Upper lobe of right lung (tissue), 1 donor: ENCODE data around the gene NIT1. TPM values are rescaled to one million over a fixed set of nuclear protein-coding genes. Genes with fewer than 3 reads are reported as not detected.

ENCODE experiments used
- ATAC-seq: fragments of 200-7000 bp; cut with Tn5 transposase; one replicate; pipeline ENCODE4 v1.9.1; 2020; ENCODE audit warnings: mild to moderate bottlenecking, moderate library complexity
- DNase-seq: peaks from one replicate; pipeline ENCODE4 v3.0.0-alpha.2; 2020
- H3K27ac ChIP-seq: fragments of 200-600 bp; one replicate; pipeline ENCODE4 v1.8.0; 2022
- H3K27me3 ChIP-seq: fragments of 200-600 bp; one replicate; pipeline ENCODE4 v1.8.0; 2022; ENCODE audit warnings: mild to moderate bottlenecking
- H3K36me3 ChIP-seq: fragments of 200-600 bp; one replicate; pipeline ENCODE4 v1.8.0; 2022
- H3K4me1 ChIP-seq: fragments of 200-600 bp; one replicate; pipeline ENCODE4 v1.8.0; 2022
- H3K4me3 ChIP-seq: fragments of 200-600 bp; one replicate; pipeline ENCODE4 v1.8.0; 2022; ENCODE audit warnings: mild to moderate bottlenecking
- H3K9me3 ChIP-seq: fragments of 200-600 bp; one replicate; pipeline ENCODE4 v1.8.0; 2022
- intact Hi-C: fragments of 100-400 bp; cut with DNase I; formaldehyde crosslinking; loops from one replicate; pipeline ENCODE4 v1.11.0; 2022
- total RNA-seq: library from RNA; stranded (reverse); fragmentation: NEBNext Ultra II Directional; extraction: Animal tissue kit (Norgen Biotek cat#: 25700); gene quantifications from one replicate; pipeline ENCODE4 v1.2.1, GENCODE V29; 2021
- TF ChIP-seq, protein P1 (sequence below): fragments of 200-600 bp; IDR thresholded peaks from one replicate; pipeline ENCODE4 v1.8.0; 2022; ENCODE audit warnings: antibody characterized with exemption
- donor health status: DM: no; HTN: yes; CAD: no; lungs with severe emphysema.

The NIT1 gene
- total RNA-seq, 1 donor from 2014 or later: 42.1 TPM

GRCh38 chr1:161128591-161129420 lies 10.9 kb downstream of the NIT1 start:
- Histone ChIP-seq H3K4me1 (peaks cover 50% of the 10 kb centered on the region), H3K4me3 (no peak overlapping the region), H3K36me3 (peaks cover 55% of the 10 kb centered on the region), H3K27me3 (no peaks in the 10 kb centered on the region), H3K27ac (no peak overlapping the region), H3K9me3 (no peaks in the 10 kb centered on the region)
- TF ChIP-seq, protein P1, sequence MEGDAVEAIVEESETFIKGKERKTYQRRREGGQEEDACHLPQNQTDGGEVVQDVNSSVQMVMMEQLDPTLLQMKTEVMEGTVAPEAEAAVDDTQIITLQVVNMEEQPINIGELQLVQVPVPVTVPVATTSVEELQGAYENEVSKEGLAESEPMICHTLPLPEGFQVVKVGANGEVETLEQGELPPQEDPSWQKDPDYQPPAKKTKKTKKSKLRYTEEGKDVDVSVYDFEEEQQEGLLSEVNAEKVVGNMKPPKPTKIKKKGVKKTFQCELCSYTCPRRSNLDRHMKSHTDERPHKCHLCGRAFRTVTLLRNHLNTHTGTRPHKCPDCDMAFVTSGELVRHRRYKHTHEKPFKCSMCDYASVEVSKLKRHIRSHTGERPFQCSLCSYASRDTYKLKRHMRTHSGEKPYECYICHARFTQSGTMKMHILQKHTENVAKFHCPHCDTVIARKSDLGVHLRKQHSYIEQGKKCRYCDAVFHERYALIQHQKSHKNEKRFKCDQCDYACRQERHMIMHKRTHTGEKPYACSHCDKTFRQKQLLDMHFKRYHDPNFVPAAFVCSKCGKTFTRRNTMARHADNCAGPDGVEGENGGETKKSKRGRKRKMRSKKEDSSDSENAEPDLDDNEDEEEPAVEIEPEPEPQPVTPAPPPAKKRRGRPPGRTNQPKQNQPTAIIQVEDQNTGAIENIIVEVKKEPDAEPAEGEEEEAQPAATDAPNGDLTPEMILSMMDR: no peak
- no peak for DNase-seq
- intact Hi-C loops: no loop called here
- ATAC-seq: no peak

- no peak overlapping the region for H3K4me3 ChIP-seq
- H3K9me3 ChIP-seq: no peaks in the 10 kb centered on the region
- peaks cover 40% of the 10 kb centered on the region for H3K36me3 ChIP-seq
- intact Hi-C loops: no loop called here
- H3K27ac ChIP-seq: no peak overlapping the region
- H3K27me3 ChIP-seq: no peaks in the 10 kb centered on the region
- peaks cover 61% of the 10 kb centered on the region for H3K4me1 ChIP-seq
- ATAC-seq (no peak), DNase-seq (no peak)
- TF ChIP-seq, protein P1: no peak
Observed at GRCh38 chr1:161130266-161130665, 12.4 kb downstream of the NIT1 start.

- TF ChIP-seq, protein P1: no peak
- H3K27ac ChIP-seq: peak overlapping the region; percentile 96
- no peak for DNase-seq
- ATAC-seq: peak; percentile 2
- H3K4me3 ChIP-seq: peak overlapping the region; percentile 69
- H3K4me1 ChIP-seq: peaks cover 59% of the 10 kb centered on the region
- no peaks in the 10 kb centered on the region for H3K9me3 ChIP-seq
- H3K36me3 ChIP-seq: peaks cover 27% of the 10 kb centered on the region
- no peaks in the 10 kb centered on the region for H3K27me3 ChIP-seq
- intact Hi-C loops: no loop called here
Observed at GRCh38 chr1:161131523-161132409, 13.9 kb downstream of the NIT1 start.

DNA sequence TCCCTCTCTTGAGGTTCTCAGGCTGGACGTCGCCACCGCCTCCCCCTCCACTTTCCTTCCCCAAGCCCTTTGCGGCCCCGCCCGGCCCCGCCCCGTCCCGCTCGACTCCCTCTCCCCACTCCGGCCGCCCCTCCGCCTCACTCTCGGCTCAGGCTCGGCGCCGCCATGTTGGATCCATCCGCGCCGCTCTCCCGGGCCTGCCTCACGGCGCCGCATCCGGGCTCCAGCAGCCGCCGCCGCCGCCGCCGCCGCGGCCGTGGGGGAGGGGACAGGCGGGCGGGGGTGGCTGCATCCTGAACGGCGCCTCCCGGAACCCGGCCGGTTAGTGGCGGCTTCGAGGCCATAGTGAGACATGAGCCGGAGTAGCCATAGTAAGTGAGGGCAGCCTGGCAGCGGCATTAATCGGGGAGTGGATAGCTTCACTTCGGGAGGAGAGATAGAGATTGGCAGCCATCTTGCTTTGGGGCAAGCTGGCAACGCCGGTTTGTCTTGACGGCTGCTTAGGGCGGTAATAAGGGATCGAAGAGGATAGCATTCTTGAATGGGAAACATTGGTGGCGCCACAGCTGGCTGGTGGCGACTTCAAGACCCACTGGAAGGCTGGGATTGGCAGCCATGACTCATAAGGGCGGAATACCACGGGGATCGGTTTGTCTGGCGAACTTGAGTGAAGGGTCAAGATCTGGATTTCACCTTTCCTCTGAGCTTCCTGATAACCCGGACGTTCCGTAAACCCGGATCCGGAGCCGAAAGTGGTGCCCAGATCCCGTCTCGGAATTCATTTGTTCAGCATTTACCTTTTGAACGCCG lies 14.7 kb downstream of the NIT1 start, which contains the start of gene DEDD:
Gene DEDD, minus strand, starts transcription at position 258 of the 810 bp plus-strand sequence. CDS start 8,205 bp downstream, outside the sequence.
- Histone ChIP-seq H3K9me3 (no peaks in the 10 kb centered on the region), H3K4me1 (peaks cover 55% of the 10 kb centered on the region), H3K27me3 (no peaks in the 10 kb centered on the region), H3K4me3 (peak within 1 kb of the TSS; percentile 69), H3K36me3 (peaks cover 19% of the 10 kb centered on the region), H3K27ac (peak within 1 kb of the TSS; percentile 96)
- intact Hi-C loops: no loop called here
- peak; percentile 95 for ATAC-seq
- TF ChIP-seq, protein P1: no peak
- DNase-seq: peak; percentile 96

DNA sequence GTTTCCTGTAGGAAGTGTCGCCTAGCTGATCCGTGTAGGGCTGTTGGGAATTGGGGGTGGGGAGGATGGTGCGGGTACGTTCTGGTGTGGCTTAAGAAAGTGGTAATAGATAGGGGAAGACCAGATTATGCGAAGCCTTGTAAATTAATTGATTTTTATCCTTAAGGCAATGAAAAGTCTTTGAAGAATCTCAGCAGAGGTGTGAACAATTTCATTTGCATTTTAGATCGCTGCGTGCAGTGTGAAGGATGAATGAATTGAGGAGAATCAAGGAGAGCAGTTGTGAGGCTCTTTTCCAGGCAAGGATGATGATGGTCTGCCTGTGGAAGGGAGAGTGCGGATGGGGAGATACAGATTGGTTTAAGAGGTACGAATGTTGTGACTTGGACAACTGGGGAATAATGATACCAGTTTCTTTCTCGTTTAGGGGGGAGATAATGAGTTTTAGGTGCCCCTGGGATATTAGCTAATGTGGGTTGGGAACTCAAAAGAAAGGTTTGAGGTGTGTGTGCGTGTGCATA lies 15.4 kb downstream of the NIT1 start:
- Histone ChIP-seq H3K4me3 (peak overlapping the region; percentile 69), H3K36me3 (peaks cover 12% of the 10 kb centered on the region), H3K4me1 (peaks cover 53% of the 10 kb centered on the region), H3K27me3 (no peaks in the 10 kb centered on the region), H3K9me3 (no peaks in the 10 kb centered on the region), H3K27ac (peak overlapping the region; percentile 96)
- ATAC-seq (no peak), DNase-seq (no peak)
- intact Hi-C loops: no loop called here
- TF ChIP-seq, protein P1: no peak
